ENCODE results near the gene MORN1.

DNA sequence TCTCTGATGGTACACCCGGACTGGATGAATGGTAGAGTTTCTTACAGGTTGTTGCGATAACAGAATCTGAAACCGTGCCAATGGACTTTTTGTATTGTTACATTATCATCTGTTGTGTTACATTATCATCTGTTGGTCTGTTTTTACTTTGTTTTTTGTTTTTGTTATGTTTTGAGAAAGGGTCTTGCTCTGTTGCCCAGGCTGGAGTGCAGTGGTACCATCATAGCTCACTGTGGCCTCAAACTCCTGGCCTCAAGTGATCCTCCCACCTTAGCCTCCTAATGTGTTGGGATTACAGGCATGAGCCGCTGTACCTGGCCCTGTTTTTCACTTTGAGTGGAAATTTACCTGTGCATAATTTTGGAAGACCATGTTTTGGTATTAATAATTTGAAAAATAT is 31.2 kb upstream of the MORN1 start:
- TF ChIP-seq, protein P1, sequence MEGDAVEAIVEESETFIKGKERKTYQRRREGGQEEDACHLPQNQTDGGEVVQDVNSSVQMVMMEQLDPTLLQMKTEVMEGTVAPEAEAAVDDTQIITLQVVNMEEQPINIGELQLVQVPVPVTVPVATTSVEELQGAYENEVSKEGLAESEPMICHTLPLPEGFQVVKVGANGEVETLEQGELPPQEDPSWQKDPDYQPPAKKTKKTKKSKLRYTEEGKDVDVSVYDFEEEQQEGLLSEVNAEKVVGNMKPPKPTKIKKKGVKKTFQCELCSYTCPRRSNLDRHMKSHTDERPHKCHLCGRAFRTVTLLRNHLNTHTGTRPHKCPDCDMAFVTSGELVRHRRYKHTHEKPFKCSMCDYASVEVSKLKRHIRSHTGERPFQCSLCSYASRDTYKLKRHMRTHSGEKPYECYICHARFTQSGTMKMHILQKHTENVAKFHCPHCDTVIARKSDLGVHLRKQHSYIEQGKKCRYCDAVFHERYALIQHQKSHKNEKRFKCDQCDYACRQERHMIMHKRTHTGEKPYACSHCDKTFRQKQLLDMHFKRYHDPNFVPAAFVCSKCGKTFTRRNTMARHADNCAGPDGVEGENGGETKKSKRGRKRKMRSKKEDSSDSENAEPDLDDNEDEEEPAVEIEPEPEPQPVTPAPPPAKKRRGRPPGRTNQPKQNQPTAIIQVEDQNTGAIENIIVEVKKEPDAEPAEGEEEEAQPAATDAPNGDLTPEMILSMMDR (IDR thresholded peaks at IDR 0.05): no peak
- TF ChIP-seq POLR2A (IDR thresholded peaks at IDR 0.05): no peak

Measured in right lobe of liver (tissue), 4 donors.